Glutamatergic neuron (in vitro differentiated cells): ENCODE results near the gene KRTAP4-11. TPM values are rescaled to one million over a fixed set of nuclear protein-coding genes. Genes with fewer than 3 reads are reported as not detected.
"Not testable (repeated sequence)": the region's sequence is repeated elsewhere in the genome, so short reads cannot be mapped to it uniquely, and the experiment has no call there.

Experiments used
- DNase-seq: peaks from one replicate; pipeline ENCODE4 v3.0.0; 2022
- H3K27ac Mint-ChIP-seq: one replicate; pipeline ENCODE4 v1.8.0; 2020; ENCODE audit warnings: mild to moderate bottlenecking, mixed read lengths, inconsistent platforms; ENCODE audit not compliant: unreplicated experiment
- H3K27me3 Mint-ChIP-seq: one replicate; pipeline ENCODE4 v1.8.0; 2020; ENCODE audit warnings: mild to moderate bottlenecking, moderate library complexity, mixed read lengths, inconsistent platforms; ENCODE audit not compliant: unreplicated experiment
- H3K36me3 Mint-ChIP-seq: one replicate; pipeline ENCODE4 v1.8.0; 2020; ENCODE audit warnings: mild to moderate bottlenecking, mixed read lengths, inconsistent platforms; ENCODE audit not compliant: unreplicated experiment
- H3K4me1 Mint-ChIP-seq: one replicate; pipeline ENCODE4 v1.8.0; 2020; ENCODE audit warnings: mild to moderate bottlenecking, low read depth, mixed read lengths, inconsistent platforms; ENCODE audit not compliant: unreplicated experiment
- H3K4me3 Mint-ChIP-seq: one replicate; pipeline ENCODE4 v1.8.0; 2020; ENCODE audit warnings: mild to moderate bottlenecking, mixed read lengths, inconsistent platforms; ENCODE audit not compliant: unreplicated experiment
- H3K9me3 Mint-ChIP-seq: one replicate; pipeline ENCODE4 v1.8.0; 2020; ENCODE audit warnings: mild to moderate bottlenecking, moderate library complexity, mixed read lengths, inconsistent platforms; ENCODE audit not compliant: unreplicated experiment
- CTCF ChIP-seq: fragments of 200-600 bp; sonication (generic); IDR thresholded peaks from one replicate; pipeline ENCODE4 v1.5.0; 2021; ENCODE audit not compliant: partially characterized antibody, unreplicated experiment
- total RNA-seq: library from RNA; stranded (reverse); fragmentation: NEBNext Ultra II Directional; extraction: Animal tissue kit (Norgen Biotek cat#: 25700); gene quantifications from one replicate; pipeline ENCODE4 v1.2.1, GENCODE V29; 2021; ENCODE audit not compliant: unreplicated experiment

The KRTAP4-11 gene
- total RNA-seq, 1 donor from 2014 or later, result not detected

GRCh38 chr17:41098481-41098880 is 19.7 kb downstream of the KRTAP4-11 start:
- H3K9me3 Mint-ChIP-seq, result peaks cover 19% of the 10 kb centered on the region
- no peak for DNase-seq
- H3K36me3 Mint-ChIP-seq, result peaks cover 15% of the 10 kb centered on the region
- H3K4me1 Mint-ChIP-seq, result no peaks in the 10 kb centered on the region
- H3K27me3 Mint-ChIP-seq, result no peaks in the 10 kb centered on the region
- H3K4me3 Mint-ChIP-seq, result no peak overlapping the region
- H3K27ac Mint-ChIP-seq, result no peak overlapping the region
- TF ChIP-seq CTCF, result no peak

GRCh38 chr17:41098042-41098441 is 20.1 kb downstream of the KRTAP4-11 start, which contains the start of gene KRTAP4-8:
Gene KRTAP4-8 (minus strand): TSS chr17:41098142. CDS start chr17:41098084, 58 bp downstream.
- H3K4me1 Mint-ChIP-seq, result no peaks in the 10 kb centered on the region
- no peaks in the 10 kb centered on the region for H3K27me3 Mint-ChIP-seq
- H3K4me3 Mint-ChIP-seq, result no peak within 1 kb of the TSS
- peaks cover 12% of the 10 kb centered on the region for H3K36me3 Mint-ChIP-seq
- peaks cover 18% of the 10 kb centered on the region for H3K9me3 Mint-ChIP-seq
- no peak within 1 kb of the TSS for H3K27ac Mint-ChIP-seq
- TF ChIP-seq CTCF, result no peak
- no peak for DNase-seq

- H3K9me3 Mint-ChIP-seq, result peaks cover 12% of the 10 kb centered on the region
- no peak overlapping the region for H3K27ac Mint-ChIP-seq
- no peak for DNase-seq
Measured at GRCh38 chr17:41096055-41096454, 22.1 kb downstream of the KRTAP4-11 start.

GRCh38 chr17:41088760-41089352 is 29.3 kb downstream of the KRTAP4-11 start:
- not testable (repeated sequence) for H3K27me3 Mint-ChIP-seq, DNase-seq, H3K4me1 Mint-ChIP-seq, H3K9me3 Mint-ChIP-seq, H3K27ac Mint-ChIP-seq, H3K4me3 Mint-ChIP-seq
- peaks cover 11% of the 10 kb centered on the region for H3K36me3 Mint-ChIP-seq

More at GRCh38 chr17:41096055-41096454, 22.1 kb downstream of the KRTAP4-11 start:
- Mint-ChIP-seq H3K4me1 (no peaks in the 10 kb centered on the region), H3K4me3 (no peak overlapping the region), H3K36me3 (peaks cover 11% of the 10 kb centered on the region), H3K27me3 (no peaks in the 10 kb centered on the region)
- TF ChIP-seq CTCF, result no peak

GRCh38 chr17:41084100-41084856 is 33.9 kb downstream of the KRTAP4-11 start, which contains the start of gene KRTAP4-7:
Gene KRTAP4-7 (plus strand): TSS chr17:41084150. CDS start chr17:41084207, 57 bp downstream.
- DNase-seq, H3K27ac Mint-ChIP-seq, H3K4me3 Mint-ChIP-seq, H3K4me1 Mint-ChIP-seq, H3K36me3 Mint-ChIP-seq, H3K9me3 Mint-ChIP-seq, H3K27me3 Mint-ChIP-seq: not testable (repeated sequence)

GRCh38 chr17:41083427-41083826 is 34.7 kb downstream of the KRTAP4-11 start:
- not testable (repeated sequence) for H3K4me1 Mint-ChIP-seq

More at GRCh38 chr17:41083427-41083826, 34.7 kb downstream of the KRTAP4-11 start:
- DNase-seq, H3K9me3 Mint-ChIP-seq, H3K27me3 Mint-ChIP-seq, H3K36me3 Mint-ChIP-seq, H3K4me3 Mint-ChIP-seq, H3K27ac Mint-ChIP-seq: not testable (repeated sequence)
